SK-N-SH treated with all-trans-retinoic acid at 6 μM for 48 hours (cell line): ENCODE results near the gene FAM25G.

Experiments used
- ATAC-seq: fragments of 200-7000 bp; cut with Tn5 transposase; 3 replicates; pipeline ENCODE4 v1.9.1; 2020; ENCODE audit warnings: mild to moderate bottlenecking, moderate library complexity
- BACH2 ChIP-seq: fragments of 250-450 bp; sonication (Bioruptor Pico); IDR thresholded peaks from 2 replicates; pipeline ENCODE4 v1.9.0; 2021; ENCODE audit warnings: mild to moderate bottlenecking, borderline replicate concordance
- CREB5 ChIP-seq: fragments of 250-450 bp; sonication (Bioruptor Pico); IDR thresholded peaks from 2 replicates; pipeline ENCODE4 v1.5.1; 2020; ENCODE audit warnings: low read depth, mild to moderate bottlenecking, moderate library complexity
- CSDC2 ChIP-seq: fragments of 250-450 bp; sonication (Bioruptor Pico); IDR thresholded peaks from 2 replicates; pipeline ENCODE4 v1.5.0; 2020; ENCODE audit warnings: mild to moderate bottlenecking, moderate library complexity
- ESRRG ChIP-seq: fragments of 250-450 bp; sonication (Bioruptor Pico); IDR thresholded peaks from 2 replicates; pipeline ENCODE4 v1.6.1; 2021; ENCODE audit warnings: mild to moderate bottlenecking
- ISL1 ChIP-seq: fragments of 250-450 bp; sonication (Bioruptor Pico); IDR thresholded peaks from 2 replicates; pipeline ENCODE4 v2.1.2; 2022; ENCODE audit warnings: mild to moderate bottlenecking, moderate library complexity
- PATZ1 ChIP-seq: fragments of 250-450 bp; sonication (Bioruptor Pico); IDR thresholded peaks from 2 replicates; pipeline ENCODE4 v1.8.0; 2020; ENCODE audit warnings: mild to moderate bottlenecking, moderate library complexity, borderline replicate concordance
- PPARA ChIP-seq: fragments of 250-450 bp; sonication (Bioruptor Pico); IDR thresholded peaks from 2 replicates; pipeline ENCODE4 v1.5.0; 2020; ENCODE audit warnings: mild to moderate bottlenecking, borderline replicate concordance
- RARB ChIP-seq: fragments of 250-450 bp; sonication (Bioruptor Pico); IDR thresholded peaks from 2 replicates; pipeline ENCODE4 v1.8.0; 2021; ENCODE audit warnings: mild to moderate bottlenecking, moderate library complexity
- SNAI2 ChIP-seq: fragments of 250-450 bp; sonication (Bioruptor Pico); IDR thresholded peaks from 2 replicates; pipeline ENCODE4 v1.5.0; 2020; ENCODE audit warnings: mild to moderate bottlenecking, moderate library complexity
- TCF4 ChIP-seq: fragments of 250-450 bp; sonication (Bioruptor Pico); IDR thresholded peaks from 2 replicates; pipeline ENCODE4 v1.8.0; 2021; ENCODE audit warnings: mild to moderate bottlenecking, moderate library complexity, borderline replicate concordance
- TOX ChIP-seq: fragments of 250-450 bp; sonication (Bioruptor Pico); IDR thresholded peaks from 2 replicates; pipeline ENCODE4 v1.8.0; 2021; ENCODE audit warnings: mild to moderate bottlenecking, moderate library complexity, borderline replicate concordance
- TSHZ2 ChIP-seq: fragments of 250-450 bp; sonication (Bioruptor Pico); IDR thresholded peaks from 2 replicates; pipeline ENCODE4 v1.5.0; 2020; ENCODE audit warnings: mild to moderate bottlenecking, moderate library complexity
- ZC3H10 ChIP-seq: fragments of 250-450 bp; sonication (Bioruptor Pico); IDR thresholded peaks from 2 replicates; pipeline ENCODE4 v1.5.1; 2021; ENCODE audit warnings: mild to moderate bottlenecking, moderate library complexity
- ZFP3 ChIP-seq: fragments of 250-450 bp; sonication (Bioruptor Pico); IDR thresholded peaks from 2 replicates; pipeline ENCODE4 v1.5.0; 2020; ENCODE audit warnings: mild to moderate bottlenecking, moderate library complexity
- ZFP30 ChIP-seq: fragments of 450-650 bp; formaldehyde crosslinking; IDR thresholded peaks from 2 replicates; pipeline ENCODE4 v1.5.0; 2022; ENCODE audit warnings: mild to moderate bottlenecking, moderate library complexity
- ZNF565 ChIP-seq: fragments of 450-650 bp; formaldehyde crosslinking; conservative IDR thresholded peaks from 2 replicates; pipeline ENCODE4 v1.5.0; 2020; ENCODE audit warnings: low read depth, mild to moderate bottlenecking, moderate library complexity
- ZNF70 ChIP-seq: fragments of 450-650 bp; formaldehyde crosslinking; IDR thresholded peaks from 2 replicates; pipeline ENCODE4 v1.5.0; 2020; ENCODE audit warnings: mild to moderate bottlenecking, moderate library complexity
- ZNF8 ChIP-seq: fragments of 450-650 bp; formaldehyde crosslinking; IDR thresholded peaks from 2 replicates; pipeline ENCODE4 v1.5.0; 2020; ENCODE audit warnings: mild to moderate bottlenecking, moderate library complexity

FAM25G gene

GRCh38 chr10:47443145-47443544, 48.4 kb downstream of the FAM25G start:
- no peak for TF ChIP-seq TOX (CRISPR knock-in tag)
- TF ChIP-seq CSDC2 (CRISPR knock-in tag) = no peak
- no peak for TF ChIP-seq TSHZ2
- TF ChIP-seq ZFP30 (CRISPR knock-in tag) = no peak
- TF ChIP-seq CREB5 = no peak
- no peak for TF ChIP-seq RARB
- TF ChIP-seq ESRRG = no peak
- TF ChIP-seq TCF4 = no peak
- no peak for TF ChIP-seq PATZ1 (CRISPR knock-in tag)
- no peak for TF ChIP-seq ZNF70
- TF ChIP-seq ZFP3 (CRISPR knock-in tag) = no peak
- no peak for TF ChIP-seq SNAI2 (CRISPR knock-in tag)
- no peak for TF ChIP-seq PPARA (CRISPR knock-in tag)
- no peak for TF ChIP-seq ZNF565
- ATAC-seq = no peak

GRCh38 chr10:47442351-47442750, 49.1 kb downstream of the FAM25G start:
- no peak for ATAC-seq

More at GRCh38 chr10:47442351-47442750, 49.1 kb downstream of the FAM25G start:
- TF ChIP-seq ESRRG (no peak), CSDC2 (CRISPR knock-in tag) (no peak), CREB5 (no peak), TSHZ2 (no peak), PATZ1 (CRISPR knock-in tag) (no peak), BACH2 (CRISPR knock-in tag) (no peak), ZNF565 (no peak), ZC3H10 (CRISPR knock-in tag) (no peak), ZNF70 (no peak), ZFP3 (CRISPR knock-in tag) (no peak), TOX (CRISPR knock-in tag) (no peak), ZNF8 (no peak), ISL1 (CRISPR knock-in tag) (no peak), RARB (no peak), TCF4 (no peak), PPARA (CRISPR knock-in tag) (no peak), SNAI2 (CRISPR knock-in tag) (no peak)
